C4-2B (cell line): ENCODE measurements around the gene SPRR2B.

Experiments used
- ZFX ChIP-seq: fragments of 450-650 bp; IDR thresholded peaks from 2 replicates; pipeline ENCODE4 v1.6.1; 2017
- TF ChIP-seq, protein P1 (sequence below): fragments of 450-650 bp; conservative IDR thresholded peaks from 2 replicates; pipeline ENCODE4 v1.5.1; 2017; ENCODE audit warnings: mild to moderate bottlenecking

DNA sequence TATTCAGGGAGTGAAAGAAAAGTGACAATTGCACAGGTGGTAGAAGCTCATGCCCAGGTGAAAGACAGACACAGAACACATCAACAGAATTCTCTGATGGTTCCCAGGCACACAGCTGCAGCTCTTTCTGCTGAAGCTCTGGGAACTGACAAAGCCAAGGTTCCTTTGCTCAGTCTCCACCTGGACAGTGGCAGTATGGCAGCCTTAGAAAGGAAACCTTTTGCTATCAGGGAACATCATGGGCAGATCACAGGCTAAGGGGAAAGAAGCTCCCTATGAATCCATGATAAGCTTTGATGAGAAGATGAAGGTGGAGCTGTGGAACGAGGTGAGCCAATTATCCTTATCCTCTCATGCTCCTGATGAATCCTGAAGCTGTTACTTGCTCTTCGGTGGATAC, 1.2 kb downstream of the SPRR2B start:
- TF ChIP-seq, protein P1, sequence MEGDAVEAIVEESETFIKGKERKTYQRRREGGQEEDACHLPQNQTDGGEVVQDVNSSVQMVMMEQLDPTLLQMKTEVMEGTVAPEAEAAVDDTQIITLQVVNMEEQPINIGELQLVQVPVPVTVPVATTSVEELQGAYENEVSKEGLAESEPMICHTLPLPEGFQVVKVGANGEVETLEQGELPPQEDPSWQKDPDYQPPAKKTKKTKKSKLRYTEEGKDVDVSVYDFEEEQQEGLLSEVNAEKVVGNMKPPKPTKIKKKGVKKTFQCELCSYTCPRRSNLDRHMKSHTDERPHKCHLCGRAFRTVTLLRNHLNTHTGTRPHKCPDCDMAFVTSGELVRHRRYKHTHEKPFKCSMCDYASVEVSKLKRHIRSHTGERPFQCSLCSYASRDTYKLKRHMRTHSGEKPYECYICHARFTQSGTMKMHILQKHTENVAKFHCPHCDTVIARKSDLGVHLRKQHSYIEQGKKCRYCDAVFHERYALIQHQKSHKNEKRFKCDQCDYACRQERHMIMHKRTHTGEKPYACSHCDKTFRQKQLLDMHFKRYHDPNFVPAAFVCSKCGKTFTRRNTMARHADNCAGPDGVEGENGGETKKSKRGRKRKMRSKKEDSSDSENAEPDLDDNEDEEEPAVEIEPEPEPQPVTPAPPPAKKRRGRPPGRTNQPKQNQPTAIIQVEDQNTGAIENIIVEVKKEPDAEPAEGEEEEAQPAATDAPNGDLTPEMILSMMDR, result no peak
- no peak for TF ChIP-seq ZFX
